NCI-H69 (cell line): ENCODE measurements around the gene IPO13.

Experiments used
- DNase-seq: peaks from one replicate; lab custom pipeline; 2025; lab: John Stamatoyannopoulos, UW

Gene IPO13

DNA sequence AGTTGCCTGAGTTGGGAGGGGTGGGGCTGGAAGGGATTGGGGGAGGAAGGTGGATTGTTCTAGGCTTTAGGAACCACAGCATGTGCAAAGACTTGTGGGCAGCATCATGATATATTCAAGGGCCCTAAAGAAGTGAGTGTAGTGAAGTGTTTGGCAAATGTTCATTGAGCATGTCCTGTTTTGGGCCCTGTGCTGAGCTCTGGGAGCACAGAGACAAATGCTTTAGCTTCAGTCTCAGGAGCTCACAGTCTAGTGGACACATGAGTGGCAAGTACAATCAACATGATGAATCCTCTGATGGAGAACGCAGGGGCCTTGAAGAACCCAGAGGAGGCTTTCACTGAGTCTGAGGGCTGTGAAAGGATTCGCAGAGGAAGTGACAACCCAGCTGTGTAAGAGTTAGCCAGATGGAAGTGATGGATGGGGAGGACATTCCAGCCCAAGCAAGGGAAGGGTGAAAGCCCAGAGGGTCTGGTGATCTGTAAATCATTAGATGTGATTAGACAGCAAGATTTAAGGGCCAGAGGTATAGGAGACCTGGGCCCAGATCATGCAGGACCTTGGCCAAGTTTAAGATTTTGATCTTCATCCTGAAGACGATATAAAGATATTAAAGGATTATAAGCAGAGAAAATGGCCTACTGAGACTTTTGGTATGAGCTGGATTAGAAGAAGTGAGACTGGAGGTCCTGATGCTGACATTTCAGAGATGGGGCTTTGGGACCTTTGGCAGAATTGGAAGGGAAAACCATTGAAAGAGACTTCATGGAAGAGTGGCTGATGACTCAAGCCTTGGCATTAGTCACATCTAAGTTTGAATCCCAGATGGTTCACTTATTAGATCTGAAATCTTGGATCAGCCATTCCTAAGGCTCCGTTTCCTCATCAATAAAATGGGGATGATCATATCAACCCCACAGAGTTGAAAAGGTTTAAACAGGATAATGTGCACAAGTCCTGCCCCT is 4.6 kb downstream of the IPO13 start:
- no peak for DNase-seq

DNA sequence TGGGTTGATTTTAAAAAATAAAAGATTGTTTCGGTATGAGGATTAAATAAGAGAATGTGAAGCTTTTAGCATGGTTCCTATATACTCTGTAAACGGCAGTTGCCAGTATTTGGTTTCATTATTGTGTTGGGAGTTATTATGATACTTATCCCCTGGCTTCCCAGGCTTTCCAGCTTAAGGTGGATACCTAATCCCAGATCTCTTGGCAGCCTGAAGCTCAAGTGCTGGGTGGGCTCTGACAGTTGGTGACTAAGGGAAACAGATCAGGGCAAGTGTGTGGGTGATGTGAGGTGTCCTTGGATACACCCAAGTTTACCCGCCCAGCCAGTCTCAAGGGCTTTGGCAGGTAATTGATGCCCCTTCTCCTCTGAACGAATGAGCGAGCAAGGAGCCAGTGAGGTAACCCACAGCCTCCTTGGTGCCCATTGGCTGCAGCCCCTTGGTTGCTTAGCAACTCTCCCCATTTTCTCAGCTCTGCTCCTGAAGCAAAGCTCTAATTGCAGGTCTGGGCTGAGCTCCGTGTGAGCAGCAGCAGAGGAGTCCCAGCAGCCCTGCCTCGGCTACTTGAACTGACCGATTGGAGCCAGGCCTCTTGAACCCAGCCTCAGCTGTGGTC is 6.1 kb downstream of the IPO13 start:
- DNase-seq = peak; percentile 96

DNA sequence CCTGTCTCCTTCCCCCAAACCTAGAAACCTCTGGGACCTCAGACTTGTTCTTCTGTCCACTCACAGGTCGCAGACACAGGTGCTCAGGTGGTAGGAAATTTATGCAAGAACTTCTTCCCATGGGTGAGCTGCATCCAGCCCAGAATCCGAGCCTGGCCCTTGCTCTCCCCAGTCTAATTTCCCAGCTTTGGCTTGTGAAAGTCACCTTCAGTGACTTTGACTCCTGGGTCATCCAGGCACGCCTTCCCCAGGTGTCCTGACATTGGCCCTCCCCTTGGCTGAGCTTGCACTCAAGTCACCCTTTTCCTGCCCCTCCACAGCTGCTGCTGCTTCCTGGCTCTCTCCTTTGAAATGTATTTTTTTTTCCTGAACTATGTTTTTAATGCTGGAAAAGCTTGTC is 6.6 kb downstream of the IPO13 start:
- no peak for DNase-seq

GRCh38 chr1:43954036-43954435 is 7.3 kb downstream of the IPO13 start:
- DNase-seq = no peak

GRCh38 chr1:43956234-43956633 is 9.5 kb downstream of the IPO13 start:
- no peak for DNase-seq

DNA sequence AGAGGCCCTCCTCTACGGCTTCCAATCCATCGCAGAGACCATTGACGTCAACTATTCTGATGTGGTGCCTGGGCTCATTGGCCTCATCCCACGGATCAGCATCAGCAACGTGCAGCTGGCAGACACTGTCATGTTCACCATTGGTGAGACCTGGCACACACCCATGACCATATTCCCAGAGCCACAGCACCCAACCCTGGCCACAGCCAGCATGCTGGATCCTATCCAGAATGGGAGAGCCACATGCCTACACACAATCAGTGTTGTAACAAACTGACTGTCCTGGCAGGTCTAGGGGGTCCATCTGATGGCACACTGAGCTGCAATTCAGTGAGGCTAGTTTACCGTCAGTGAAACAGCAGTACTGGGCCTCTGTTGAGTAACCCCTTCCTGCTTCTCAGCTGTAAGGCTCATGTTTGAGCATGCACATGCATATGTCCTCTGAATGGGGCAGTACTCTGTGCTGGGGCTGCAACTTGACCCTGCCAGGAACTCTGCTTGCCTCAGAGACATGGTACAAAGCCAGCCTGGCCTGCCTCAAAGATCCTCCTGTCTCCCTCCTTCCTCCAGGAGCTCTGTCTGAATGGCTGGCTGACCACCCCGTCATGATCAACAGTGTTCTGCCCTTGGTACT is 10.8 kb downstream of the IPO13 start:
- DNase-seq = no peak

- DNase-seq = no peak
Observed at GRCh38 chr1:43958351-43959255, 11.9 kb downstream of the IPO13 start.

DNA sequence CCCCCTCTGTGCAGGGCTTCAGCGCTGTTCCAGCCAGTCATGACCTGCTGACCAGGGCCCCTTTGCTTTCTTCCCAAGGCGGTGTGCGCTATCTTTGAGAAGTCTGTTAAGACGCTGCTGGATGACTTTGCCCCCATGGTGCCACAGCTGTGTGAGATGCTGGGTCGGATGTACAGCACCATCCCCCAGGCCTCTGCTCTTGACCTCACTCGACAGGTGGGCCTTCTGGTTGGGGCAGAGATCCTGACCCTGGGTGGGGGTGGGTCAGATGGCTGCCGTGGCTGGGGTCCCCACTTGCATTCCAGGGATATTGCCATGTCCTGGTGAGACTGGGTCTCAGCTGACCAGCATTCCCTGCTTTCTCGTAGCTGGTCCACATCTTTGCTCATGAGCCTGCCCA is 14.0 kb downstream of the IPO13 start:
- DNase-seq = no peak

GRCh38 chr1:43961692-43962091 is 14.9 kb downstream of the IPO13 start:
- no peak for DNase-seq

DNA sequence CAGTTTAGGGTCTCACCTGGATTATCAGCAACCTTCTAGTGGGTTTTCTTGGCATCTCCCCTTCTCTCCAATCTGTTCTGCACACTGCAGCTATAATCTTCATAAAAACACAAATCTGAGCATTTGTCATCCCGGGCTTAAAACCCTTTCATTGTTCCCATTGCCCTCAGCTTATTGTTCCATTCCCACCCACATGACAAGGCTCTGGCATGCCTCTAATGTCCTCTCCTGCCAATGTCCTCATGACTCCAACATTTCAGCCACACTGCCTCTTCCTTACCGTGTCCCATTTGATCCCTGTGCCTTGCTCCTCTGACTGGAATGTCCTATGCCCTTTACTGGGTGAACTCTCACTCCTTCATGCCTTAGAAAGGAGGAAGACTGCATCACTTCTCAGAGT is 15.6 kb downstream of the IPO13 start:
- no peak for DNase-seq

DNA sequence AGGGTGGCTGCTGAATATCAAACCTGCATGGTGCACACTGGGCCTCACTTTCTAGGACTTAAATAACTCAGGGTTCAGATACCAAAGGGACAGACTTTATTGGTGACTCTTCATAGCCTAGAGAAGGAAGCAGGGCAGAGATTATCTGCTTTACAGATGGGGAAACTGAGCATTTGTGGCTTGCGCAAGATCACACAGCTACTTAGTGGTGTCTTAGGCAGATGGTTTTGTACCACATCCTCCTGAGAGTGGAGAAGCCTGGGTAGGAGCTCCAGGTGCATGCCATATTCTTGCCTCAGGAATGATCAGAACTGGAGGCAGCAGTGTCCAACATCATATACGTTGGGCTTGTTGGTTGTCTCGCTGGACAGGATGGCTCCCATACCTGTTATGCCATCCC is 16.3 kb downstream of the IPO13 start:
- no peak for DNase-seq

DNA sequence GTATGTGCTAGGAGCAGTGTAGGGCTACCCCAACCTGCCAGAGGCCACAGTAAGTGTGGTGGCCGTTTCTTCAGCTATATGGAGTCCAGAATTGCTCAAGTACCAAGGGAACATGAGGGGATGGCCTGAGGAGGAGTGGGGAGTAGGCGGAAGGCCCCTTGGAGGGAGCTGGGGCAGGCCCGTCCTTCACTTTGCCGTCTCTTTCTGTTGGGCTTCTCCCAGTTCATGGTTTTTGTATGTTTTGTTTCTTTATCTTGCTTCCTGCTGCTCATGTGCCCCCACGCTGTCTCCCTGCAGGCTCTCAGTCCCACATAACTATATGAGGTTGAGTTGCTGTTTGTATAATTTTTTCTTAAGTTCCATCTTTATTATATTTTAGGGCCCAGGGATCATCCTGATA is 17.1 kb downstream of the IPO13 start:
- no peak for DNase-seq

- DNase-seq = no peak
Observed at GRCh38 chr1:43965316-43965715, 18.6 kb downstream of the IPO13 start.

GRCh38 chr1:43968348-43968948 is 21.7 kb downstream of the IPO13 start:
- no peak for DNase-seq

- no peak for DNase-seq
Observed at GRCh38 chr1:43969416-43969745, 22.6 kb downstream of the IPO13 start.

- peak; percentile 96 for DNase-seq
Observed at GRCh38 chr1:43969746-43970466, 23.2 kb downstream of the IPO13 start, which contains the start of gene DPH2. TSS of gene DPH2 (plus strand) at chr1:43970010. CDS start at chr1:43970176, 166 bp downstream.

GRCh38 chr1:43970502-43970901 is 23.8 kb downstream of the IPO13 start:
- no peak for DNase-seq

DNA sequence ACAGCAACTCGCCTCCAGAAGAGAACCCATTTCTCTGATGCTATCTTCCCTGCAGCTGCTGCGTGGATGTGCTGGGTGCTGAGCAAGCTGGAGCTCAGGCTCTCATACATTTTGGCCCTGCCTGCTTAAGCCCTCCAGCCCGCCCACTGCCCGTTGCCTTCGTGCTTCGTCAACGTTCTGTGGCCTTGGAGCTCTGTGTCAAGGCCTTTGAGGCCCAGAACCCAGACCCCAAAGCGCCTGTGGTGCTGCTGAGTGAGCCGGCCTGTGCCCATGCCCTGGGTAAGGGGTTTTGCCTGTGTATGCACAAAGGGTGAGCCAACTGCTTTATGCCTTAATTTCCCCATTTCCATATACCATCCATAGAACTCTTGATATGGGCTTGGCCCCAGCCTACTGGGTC is 24.2 kb downstream of the IPO13 start:
- DNase-seq = no peak

GRCh38 chr1:43971336-43971980 is 24.7 kb downstream of the IPO13 start:
- no peak for DNase-seq

DNA sequence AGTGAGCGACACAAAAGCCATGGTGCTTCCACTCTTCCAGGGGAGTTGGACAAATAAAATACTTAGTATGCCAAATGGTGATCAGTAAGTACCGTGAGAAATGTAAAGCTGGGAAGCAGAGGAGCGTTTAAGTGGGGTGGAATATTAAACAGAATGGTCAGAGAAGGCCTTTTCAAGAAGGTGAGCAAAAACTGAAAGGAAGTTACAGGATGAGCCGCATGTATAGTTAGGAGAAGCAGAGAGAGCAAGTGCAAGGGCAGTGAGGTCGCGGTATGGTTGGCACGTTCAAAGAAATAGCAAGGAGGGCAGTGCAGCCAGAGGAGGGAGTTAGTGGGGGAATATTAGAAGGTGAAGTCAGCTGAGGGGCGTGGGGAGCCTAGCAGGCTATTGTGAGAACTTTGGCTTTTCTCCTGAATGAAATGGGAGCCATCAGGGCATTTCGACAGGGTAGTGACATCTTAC is 27.3 kb downstream of the IPO13 start:
- no peak for DNase-seq
